ENCODE data around the gene ETV3.

The ETV3 gene

DNA sequence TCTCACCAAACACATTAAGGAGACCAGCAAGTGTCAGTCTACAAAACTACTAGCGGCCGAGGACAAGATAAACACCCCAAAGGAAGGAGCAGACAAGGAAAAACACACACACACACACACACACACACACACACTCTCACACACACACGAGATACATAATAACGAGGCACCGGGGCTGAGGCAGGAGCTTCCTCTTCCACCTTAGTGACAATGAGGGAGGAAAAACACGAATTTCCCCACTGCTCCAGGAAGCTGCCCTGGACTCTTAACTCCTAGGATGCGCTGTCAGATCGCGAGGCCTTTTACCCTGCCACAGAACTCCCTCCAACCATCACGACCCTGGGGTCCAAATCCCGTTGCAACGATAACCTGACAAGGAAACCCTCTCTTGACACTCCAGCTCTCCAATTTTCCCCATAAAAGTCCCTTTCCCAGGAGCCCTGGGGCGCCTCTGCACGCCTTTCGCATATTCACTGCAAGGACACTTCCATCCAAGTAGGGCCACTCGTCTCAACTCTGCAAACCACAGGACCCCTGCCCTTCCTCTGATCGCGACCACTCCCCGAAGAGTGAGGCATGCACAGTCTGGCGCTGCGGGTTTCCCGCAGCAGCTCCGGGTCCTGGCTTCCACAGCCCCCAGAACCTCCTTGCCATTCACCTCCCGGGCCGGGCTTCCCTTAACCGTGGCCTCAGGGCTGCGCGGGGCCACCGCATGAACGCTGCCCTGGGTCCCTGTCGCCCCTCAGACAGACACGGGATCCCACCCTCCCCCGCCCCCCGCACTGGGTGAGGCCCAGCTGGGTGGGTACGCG is 581 bp downstream of the ETV3 start:
- DNase-seq = no peak

DNA sequence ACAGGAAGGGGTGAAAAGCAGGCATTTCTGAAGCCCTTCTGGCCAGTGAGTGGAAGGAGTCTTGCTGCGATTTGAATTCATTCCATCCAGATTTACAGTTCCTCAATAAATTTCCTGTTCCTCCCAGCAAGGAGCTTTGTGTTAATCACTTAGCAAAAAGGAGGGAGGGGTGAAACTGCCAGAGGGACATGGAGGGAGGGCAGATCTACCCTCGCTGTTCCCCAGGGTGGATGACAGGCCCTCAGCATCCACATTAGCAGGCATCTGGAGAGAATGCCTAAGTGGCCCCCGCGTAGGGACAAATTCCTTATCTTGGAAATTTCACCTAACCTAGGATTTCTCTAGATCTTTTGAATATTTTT is 1.2 kb downstream of the ETV3 start:
- DNase-seq = no peak

DNA sequence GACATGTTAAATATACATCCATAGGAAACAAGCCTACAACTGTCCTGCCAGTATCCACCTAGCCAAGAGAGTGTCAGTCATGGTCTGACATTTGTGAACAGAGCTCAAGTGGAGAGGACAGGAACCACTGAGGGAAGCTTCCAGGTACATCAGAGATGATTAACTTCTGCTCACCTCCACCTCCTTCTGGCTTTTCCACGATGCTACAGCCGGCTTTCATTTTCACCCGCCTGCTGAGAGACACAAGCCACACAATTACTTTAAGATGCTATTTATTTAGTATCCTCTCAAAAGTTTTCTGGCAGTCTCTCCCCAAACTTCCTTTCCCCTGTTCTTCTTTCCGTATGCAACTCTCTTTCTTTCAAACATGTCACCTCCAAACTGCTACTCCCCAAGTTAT is 2.1 kb downstream of the ETV3 start:
- DNase-seq = no peak

DNA sequence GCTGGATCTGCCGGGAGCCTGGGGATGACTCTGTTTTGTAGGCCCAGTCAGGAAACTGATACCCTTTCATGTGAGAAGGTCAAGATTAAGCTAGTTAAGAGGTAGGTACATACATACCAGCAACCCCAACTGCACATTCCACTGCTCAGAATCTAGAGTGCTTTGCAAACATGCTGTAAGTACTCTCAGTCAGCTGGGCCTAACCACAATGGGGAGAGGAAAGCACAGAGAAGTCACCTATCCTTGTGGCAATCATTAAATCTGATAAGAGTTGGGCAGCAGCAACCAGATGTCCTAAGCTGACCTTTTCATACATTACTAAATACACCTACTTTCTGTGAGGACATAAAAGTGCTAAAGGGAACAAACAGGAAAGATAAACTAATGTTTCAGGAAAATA is 2.5 kb downstream of the ETV3 start:
- no peak for DNase-seq

DNA sequence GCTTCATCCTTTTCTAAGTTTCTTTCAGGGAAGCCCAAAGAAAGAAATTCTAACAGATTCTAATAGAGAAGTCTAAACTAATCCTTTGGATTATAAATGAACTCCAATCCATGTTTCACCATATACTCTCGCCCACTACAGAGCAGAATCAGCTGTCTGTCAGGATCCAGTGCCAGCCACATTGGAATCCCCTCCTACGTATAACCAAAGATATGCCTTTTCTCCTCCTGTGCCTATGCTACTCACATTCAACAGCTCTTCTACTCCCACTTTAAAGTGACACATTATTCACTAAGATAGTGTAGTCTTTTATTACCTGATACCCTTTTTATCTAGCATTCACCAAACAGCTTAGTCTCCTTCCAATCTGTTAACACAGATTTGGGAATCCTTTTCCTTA is 3.1 kb downstream of the ETV3 start:
- DNase-seq = no peak

DNA sequence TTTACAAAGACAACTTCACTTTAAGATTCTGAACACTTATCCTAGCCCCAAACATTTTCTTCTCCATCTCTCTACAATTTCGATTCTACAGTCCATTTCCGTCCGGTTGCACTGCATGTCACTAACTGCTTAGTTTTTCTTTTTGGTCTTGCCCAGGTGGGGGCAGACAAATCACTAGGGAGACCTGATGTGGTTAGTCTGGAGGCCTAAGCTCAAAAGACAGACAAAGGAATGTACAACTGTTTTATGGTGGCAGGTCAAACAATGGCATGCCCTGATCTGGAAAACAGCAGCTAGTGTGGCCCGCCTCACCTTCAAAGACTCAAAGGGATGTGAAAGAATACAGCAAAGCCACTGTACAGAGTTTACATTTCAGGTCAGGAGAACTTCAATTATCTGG is 3.8 kb downstream of the ETV3 start:
- no peak for DNase-seq

DNA sequence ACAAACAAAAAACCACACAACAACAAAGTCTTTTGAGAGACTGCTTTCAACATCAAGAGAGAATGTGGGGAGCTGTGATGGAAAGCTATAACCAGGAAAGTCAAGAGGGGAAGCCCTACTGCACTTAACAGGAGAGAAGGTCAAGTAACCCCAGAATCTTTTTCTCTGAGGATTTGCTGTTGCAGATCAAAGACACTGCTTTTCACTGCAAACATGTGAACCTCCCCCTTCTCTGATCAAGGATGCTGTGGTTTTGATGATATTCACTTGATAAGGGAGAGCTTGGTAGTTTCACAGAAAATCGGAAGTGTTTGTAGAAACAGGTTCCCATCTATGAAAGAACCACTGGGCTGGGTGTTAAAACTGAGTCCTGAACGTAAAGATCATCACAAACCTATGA is 4.8 kb downstream of the ETV3 start:
- DNase-seq = peak in 1 of 2 experiments; percentile 8

DNA sequence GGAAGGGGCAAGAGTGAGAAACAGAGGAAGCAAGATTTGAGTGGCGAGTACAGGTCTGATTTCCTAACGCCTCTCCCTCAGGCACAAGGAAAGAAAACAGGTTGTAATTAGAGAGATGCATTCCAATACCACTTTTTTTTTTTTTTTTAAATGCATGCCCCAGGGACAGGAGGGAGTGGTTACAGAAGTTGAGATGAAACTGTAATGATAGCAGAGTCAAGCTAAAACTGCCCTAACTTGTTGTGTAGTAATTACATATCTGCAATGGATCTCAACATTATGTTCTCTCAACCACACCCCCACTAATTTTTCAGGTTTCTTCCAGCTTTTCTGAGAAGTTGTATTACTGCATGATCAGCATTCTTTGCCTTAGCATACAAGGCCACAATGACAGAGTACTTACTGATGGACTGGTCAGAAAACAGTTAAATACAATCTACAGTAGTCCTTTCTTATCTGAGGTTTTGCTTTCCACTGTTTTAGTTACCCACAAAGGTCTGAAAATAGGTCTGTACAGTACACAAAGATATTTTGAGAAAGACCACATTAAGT is 5.5 kb downstream of the ETV3 start:
- no peak for DNase-seq

DNA sequence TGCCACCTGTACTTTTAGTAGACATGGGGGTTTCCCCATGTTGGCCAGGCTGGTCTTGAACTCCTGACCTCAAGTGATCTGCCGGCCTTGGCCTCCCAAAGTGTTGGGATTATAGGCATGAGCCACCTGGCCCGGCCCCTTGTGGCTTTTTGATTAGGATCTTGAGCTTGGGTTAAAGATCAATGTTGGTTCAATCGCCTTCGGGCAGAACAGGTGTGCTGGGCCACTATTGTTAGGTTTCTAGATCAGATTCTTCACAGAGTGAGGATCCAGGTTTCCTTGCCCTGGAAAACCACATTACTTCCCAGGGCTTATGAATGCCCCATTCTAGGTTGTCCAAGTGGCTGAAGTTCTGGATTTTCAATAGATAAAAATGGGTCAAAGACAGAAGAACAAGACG is 6.1 kb downstream of the ETV3 start:
- DNase-seq = no peak

DNA sequence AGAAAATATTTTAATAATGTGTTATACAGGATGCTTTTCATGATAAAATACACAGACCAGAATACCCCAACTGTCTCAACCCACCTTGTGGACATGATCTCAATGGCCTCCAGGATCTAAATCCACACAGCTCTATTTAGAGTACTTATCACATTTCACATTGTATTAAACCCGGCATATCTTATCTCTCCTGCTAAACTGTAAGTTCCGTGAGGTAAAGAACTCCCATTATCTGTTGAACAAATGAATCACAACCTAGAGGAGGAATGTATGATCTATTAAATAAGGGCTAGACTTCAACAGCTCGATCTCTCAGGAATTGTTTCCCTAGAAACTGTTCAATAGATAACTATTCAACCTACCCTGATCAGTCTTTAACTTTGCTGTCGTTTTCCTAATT is 6.9 kb downstream of the ETV3 start:
- DNase-seq = no peak

DNA sequence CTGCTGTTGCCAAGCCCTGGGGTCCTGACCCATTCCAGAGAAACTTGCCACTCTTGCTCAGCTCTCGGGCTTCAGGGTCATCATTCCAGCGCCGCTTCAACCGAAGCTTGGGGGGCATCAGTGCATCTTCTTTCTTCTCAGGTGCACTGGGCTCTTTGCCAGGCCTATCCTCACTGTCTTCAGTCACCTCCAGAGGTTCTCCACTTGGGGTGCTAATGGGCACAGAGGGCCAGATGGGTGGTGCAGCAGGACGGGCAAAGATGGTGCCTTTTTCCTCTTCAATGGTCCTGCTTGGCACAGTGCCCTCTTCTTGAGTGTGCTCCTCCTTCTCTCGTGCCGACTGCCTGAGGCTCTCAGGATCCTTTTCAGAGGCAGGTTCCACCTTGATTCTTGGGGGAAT is 13.3 kb downstream of the ETV3 start:
- DNase-seq = no peak

DNA sequence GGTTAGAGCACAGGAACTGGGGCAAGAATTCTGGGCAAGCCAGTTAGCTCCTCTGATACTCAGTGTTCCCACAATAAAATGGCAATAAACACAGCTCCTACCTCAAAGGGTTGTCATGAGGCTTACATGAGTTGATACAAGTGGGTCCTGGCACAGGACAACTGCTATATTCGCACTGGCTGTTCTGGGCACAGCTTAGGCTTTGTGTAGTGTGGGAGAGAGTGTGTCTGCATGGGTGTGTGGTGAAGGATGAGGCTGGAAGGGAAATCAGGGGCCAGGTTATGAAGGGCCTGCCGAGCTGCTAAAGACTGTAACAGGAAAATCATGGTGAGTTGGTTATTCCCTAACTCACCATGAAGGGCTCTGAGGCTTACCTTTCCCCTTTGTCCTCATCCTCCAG is 18.7 kb downstream of the ETV3 start:
- no peak for DNase-seq

DNA sequence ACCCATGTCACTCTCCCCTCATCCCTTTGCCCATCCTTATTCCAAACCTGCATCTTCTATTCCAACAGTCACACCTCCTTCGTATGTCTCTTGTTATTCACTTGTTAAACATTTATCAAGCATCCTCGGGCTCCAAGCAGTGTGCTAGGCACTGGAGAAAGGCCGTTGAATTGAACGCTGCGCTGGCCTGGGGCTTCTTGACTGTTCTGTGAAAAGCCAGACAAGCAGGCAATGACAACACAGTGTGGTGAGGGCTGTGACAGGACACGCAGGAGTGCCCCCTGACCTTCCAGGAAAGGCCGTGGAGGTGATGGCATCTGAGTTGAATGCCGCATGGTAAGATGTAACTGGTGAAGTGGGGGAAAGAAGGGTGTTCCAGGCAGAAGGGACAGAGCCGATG is 19.2 kb downstream of the ETV3 start:
- no peak for DNase-seq

DNA sequence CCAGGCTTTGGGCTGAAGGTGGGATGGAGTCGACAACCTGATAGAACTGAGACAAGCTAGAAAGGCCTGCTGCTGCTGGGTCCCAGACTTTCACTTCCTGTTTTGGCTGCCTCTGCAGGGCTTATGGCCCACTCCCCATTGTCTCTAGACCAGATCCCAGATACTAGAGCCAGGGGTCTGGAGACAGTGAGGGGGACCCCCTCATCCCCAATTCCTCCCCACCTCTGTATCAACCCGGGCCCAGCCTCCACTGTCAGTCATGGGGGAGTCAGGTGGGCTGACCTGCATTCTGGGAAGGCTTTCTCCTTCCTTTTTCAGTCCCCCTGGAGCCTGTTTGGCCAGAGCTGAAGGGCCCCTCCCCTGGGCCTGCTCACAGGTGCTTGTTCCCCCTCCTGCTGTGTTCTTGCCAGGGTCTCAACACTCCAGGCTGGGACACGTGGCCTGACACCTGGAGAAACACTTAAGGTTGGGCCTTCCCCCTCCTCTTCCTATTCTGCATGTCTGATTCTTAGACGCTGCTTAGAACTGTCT is 20.6 kb downstream of the ETV3 start:
- DNase-seq = no peak

DNA sequence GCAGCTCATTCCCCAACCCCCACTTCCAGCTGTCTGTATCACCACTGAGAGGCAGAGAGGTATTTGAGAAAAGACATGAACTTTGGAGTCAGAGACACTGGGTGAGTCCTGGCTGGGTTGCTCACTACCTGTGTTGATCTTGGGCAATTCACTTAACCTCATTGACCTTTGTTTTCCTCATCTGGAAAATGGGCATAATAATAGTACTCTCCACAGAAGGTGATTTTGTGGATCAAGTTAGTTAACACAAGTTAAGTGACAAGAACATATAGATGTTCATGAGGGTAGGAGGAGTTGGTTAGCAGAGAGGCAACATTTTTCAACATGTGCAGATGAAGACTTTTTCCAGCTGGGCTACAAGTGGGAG is 21.5 kb downstream of the ETV3 start:
- DNase-seq = no peak

DNA sequence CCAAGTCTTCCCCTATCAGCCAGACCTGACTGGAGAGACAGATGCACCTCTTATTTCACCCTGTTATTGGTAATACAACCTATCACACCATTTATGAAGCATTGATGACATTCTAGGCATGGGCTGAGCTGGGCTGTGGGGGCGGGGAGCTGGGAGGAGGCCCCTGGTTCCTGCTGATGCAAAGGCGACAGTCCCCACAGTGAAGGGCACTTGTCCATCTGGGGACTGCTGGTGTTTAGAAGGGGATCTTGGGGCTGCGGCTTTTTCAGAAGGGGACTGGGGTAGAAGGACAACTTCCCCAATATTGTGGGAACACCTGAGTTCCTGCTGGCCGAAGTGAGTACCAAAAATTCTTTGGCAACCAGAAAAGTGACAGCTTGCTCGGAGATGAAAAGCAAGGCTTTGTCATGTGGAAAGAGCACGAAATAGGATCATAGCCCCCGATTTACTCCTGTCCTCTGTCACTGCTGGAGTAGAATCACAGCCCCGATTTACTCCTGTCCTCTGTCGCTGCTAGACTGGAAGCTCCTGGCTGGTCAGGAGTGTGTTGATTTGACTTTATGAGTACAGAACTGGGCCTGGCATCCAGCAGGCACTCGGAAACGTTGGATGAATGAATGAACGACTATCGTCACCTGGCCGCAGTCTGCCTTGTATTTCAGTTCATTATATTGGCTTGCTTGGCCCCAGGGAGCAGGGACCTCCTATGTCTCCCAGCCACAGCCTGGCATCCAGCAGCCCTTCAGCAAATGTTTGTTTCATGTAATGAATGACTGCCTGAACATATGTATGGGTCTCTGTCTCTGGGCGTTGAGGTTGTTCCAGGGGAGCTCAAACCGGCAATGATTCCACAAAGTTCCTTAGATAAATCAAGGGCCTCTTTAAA is 22.1 kb downstream of the ETV3 start:
- no peak for DNase-seq

DNA sequence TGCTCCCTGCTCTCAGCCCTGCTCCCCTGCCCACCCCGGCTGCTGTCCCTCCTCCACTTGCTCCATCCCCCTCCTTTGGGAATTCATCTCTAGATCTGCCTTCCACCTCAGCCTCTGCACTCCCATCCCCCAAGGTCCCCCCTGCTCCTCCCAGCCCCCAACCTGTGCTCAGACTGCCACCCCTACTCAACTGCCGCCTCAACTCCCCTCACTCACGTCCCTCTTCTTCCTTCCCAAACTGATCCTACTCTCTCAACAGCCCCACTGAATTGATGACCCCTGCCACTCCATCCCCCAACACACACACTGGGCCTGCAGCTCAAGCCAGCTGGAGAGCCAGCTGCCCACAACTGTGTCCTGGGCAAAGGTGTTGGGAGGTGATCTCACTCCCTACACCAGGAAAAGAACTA is 22.8 kb downstream of the ETV3 start:
- DNase-seq = no peak

DNA sequence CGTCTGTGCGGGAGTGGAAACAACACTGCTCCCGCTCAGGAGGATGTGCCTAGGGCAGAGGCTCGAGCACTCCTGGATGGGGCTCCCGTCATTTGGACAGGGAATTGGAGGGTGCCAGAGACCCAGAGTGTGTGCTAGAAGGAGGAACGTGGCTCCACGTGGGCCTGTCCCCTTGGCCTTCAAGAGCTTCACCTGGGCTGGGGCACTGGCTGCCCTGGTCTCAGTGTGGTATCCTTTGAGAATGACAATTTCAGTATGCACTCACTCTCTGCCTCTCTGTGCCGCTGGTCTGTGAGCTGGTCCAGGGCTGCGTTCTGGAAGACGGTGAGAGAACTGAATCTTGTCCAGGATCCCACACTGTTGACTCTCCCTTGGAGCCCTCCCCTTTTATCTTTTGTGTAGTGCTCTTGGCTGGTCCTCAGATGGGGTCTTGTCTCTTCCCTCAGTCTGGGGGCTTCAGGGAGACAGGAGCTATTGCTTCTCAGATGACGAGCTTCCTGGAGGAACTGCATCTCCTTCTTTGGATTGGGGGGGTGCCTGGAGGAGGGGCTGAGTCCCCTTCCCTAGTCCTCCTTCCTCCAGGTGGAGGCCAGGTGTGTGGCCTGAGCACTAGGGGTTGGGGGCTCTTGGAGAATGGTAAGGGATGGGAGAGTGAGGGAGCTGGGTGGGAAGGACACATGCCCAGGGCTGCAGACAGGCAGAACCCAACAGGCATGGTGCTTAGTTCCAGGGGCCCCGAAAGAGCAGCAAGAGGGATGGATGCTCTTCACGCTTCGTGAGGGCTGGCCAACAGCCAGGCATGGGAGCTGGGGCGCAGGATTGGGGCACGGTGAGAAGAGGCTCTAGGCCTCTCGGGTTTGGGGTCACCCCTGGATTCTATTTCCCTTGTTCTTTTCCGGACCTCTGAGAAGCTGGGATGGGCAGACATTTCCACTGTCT is 23.7 kb downstream of the ETV3 start:
- no peak for DNase-seq

DNA sequence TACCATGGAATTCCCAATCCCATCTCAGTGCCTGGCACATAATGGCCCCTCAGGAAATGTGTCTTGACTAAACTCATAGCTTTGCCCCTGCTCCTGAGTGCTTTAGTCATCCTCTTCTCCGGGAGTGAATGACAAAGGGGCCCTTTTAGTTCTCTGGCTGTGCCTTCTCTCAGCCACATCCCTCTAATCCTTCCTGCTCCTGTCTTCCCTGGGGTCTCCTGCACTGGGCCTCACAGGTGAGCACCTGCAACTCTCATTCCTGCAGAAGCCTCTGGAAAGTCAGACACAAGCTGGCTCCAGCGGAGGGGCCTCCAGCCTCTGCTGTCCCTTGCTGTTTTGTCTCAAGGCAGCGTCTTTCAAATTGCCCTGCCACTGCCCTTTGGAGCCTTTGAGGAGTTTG is 24.6 kb downstream of the ETV3 start:
- no peak for DNase-seq

DNA sequence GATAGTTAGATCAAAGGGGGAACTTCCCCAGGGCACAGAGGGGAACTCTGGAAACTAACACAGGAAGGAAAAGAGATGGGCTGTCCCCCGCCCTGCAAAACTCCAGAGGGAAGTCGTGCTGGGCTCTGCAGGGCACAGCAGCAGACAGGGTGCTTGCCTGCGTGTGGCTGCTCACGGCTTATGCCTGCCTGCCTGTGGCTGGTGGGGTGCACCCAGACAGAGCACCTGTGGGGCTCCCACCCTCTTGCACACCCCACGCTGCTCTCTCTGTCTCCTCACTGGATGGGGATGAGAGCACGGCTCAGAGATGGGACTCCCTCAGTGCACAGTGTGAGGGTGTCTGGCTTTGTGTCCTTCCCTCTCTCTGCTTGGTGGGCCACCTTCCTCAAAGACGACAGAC is 25.1 kb downstream of the ETV3 start:
- no peak for DNase-seq

DNA sequence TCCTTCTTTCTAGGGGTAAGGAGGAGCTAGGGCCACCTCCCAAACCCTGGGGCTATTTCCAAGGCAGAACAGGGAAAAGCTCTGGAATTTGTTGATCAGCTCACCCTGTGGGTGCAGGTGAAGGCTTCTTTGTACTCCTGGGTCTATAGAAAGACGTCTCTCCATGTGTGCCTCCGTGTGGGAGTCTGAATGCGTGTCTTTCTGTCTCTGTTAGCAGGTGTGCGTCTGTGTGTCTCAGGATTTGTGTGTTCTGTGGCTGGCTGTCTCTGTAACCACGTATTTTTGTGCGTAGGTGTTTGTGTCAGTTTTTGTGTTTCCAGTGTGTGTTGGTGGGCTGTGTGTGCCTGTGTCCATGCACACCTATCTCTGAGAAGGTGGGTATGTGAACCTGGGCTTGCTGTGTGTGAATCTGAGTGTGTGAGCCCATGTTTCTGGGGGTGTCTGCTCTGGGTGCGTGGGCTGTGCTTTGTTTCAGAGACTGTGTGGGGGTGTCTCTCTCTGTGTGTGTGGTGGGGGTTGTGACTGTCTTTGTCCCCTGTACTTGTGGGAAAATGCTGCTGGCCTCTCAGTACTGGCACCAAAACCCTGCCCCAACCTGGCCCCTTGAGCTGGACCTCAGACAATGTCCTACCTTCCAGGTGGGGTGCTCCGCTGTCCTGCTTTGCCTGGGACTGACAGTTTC is 25.9 kb downstream of the ETV3 start:
- DNase-seq = no peak
